MM.1S (cell line): ENCODE data around the gene SGCD.

Experiments used
- DNase-seq: peaks from one replicate; pipeline ENCODE4 v3.0.0-alpha.2; 2015
- H2AFZ ChIP-seq: fragments of 300-600 bp; sonication (generic); 2 replicates; pipeline ENCODE4 v1.6.0; 2016; ENCODE audit warnings: antibody characterized with exemption, low read length
- H3F3A ChIP-seq: fragments of 300-600 bp; sonication (generic); 2 replicates; pipeline ENCODE4 v1.6.1; 2016; ENCODE audit warnings: mild to moderate bottlenecking, antibody characterized with exemption, low read length, moderate library complexity, mixed read lengths; ENCODE audit not compliant: insufficient read depth
- H3K27ac ChIP-seq: fragments of 300-600 bp; sonication (generic); 2 replicates; pipeline ENCODE4 v1.5.1; 2016; ENCODE audit warnings: mild to moderate bottlenecking, low read length
- H3K27me3 ChIP-seq: fragments of 300-600 bp; sonication (generic); replicated peaks from 2 replicates; pipeline ENCODE4 v1.6.0; 2016; ENCODE audit warnings: low read length; ENCODE audit not compliant: insufficient read depth
- H3K36me3 ChIP-seq: fragments of 300-600 bp; sonication (generic); replicated peaks from 2 replicates; pipeline ENCODE4 v1.6.1; 2016; ENCODE audit warnings: mild to moderate bottlenecking, low read length, mixed read lengths; ENCODE audit not compliant: insufficient read depth
- H3K4me1 ChIP-seq: fragments of 300-600 bp; sonication (generic); 2 replicates; pipeline ENCODE4 v1.6.1; 2016; ENCODE audit warnings: low read length, mixed read lengths
- H3K4me2 ChIP-seq: fragments of 300-600 bp; sonication (generic); 2 replicates; pipeline ENCODE4 v1.6.0; 2016; ENCODE audit warnings: low read depth, low read length
- H3K4me3 ChIP-seq: fragments of 300-600 bp; sonication (generic); 2 replicates; pipeline ENCODE4 v1.5.1; 2016; ENCODE audit warnings: low read length, mixed read lengths
- H3K79me2 ChIP-seq: fragments of 300-600 bp; sonication (generic); 2 replicates; pipeline ENCODE4 v1.6.1; 2016; ENCODE audit warnings: mixed run types, low read length, mixed read lengths
- H3K9ac ChIP-seq: fragments of 300-600 bp; sonication (generic); 2 replicates; pipeline ENCODE4 v1.6.1; 2016; ENCODE audit warnings: low read length, mixed read lengths
- H3K9me2 ChIP-seq: fragments of 300-600 bp; sonication (generic); replicated peaks from 2 replicates; pipeline ENCODE4 v1.6.1; 2016; ENCODE audit warnings: mild to moderate bottlenecking, low read length, mixed read lengths; ENCODE audit not compliant: insufficient read depth
- H3K9me3 ChIP-seq: fragments of 300-600 bp; sonication (generic); replicated peaks from 2 replicates; pipeline ENCODE4 v1.6.1; 2016; ENCODE audit warnings: mild to moderate bottlenecking, low read length, mixed read lengths; ENCODE audit not compliant: insufficient read depth
- H4K20me1 ChIP-seq: fragments of 300-600 bp; sonication (generic); 2 replicates; pipeline ENCODE4 v1.6.1; 2016; ENCODE audit warnings: mild to moderate bottlenecking, low read length, moderate library complexity, mixed read lengths; ENCODE audit not compliant: insufficient read depth
- EZH2 ChIP-seq: fragments of 300-600 bp; sonication (generic); optimal IDR thresholded peaks from 2 replicates; pipeline ENCODE3; 2017; ENCODE audit warnings: low read depth, mild to moderate bottlenecking, antibody characterized with exemption, low read length, mixed read lengths
- EZH2phosphoT487 ChIP-seq: fragments of 300-600 bp; sonication (generic); IDR thresholded peaks from 2 replicates; pipeline ENCODE4 v1.6.1; 2018; ENCODE audit warnings: antibody characterized with exemption, low read length
- TF ChIP-seq, protein P1 (sequence below): fragments of 300-600 bp; sonication (generic); IDR thresholded peaks from 2 replicates; pipeline ENCODE4 v1.5.1; 2016; ENCODE audit warnings: antibody characterized with exemption, low read length, mixed read lengths

The SGCD gene

DNA sequence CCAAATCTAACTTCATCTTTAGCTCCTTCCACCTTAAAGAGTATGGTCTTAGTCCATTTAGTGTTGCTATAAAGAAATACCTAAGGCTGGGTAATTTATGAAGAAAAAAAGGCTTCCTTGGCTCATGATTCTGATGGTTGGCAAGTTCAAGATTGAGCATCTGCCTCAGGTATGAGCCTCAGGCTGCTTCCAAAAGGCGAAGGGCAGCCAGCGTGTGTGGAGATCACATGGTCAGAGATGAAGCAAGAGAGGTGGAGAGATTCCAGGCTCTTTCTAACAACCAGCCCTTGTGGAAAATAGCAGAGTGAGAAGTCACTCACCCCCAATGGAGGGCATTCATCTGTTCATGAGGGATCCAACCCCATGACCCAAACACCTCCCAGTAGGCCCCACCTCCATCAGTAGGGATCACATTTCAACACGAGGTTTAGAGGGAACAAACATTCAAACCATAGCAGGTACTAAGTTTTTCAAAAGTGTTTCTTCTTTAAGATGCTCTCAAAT is 225.9 kb downstream of the SGCD start:
- H3K4me2 ChIP-seq, result no peak overlapping the region
- H3K4me1 ChIP-seq, result no peaks in the 10 kb centered on the region
- no peaks in the 10 kb centered on the region for H4K20me1 ChIP-seq
- H3K36me3 ChIP-seq, result no peaks in the 10 kb centered on the region
- no peak overlapping the region for H3K4me3 ChIP-seq
- H3F3A ChIP-seq, result no peaks in the 10 kb centered on the region
- H3K9me2 ChIP-seq, result no peaks in the 10 kb centered on the region
- no peaks in the 10 kb centered on the region for H3K9me3 ChIP-seq
- DNase-seq, result no peak
- TF ChIP-seq EZH2 (no peak), EZH2phosphoT487 (no peak)
- TF ChIP-seq, protein P1, sequence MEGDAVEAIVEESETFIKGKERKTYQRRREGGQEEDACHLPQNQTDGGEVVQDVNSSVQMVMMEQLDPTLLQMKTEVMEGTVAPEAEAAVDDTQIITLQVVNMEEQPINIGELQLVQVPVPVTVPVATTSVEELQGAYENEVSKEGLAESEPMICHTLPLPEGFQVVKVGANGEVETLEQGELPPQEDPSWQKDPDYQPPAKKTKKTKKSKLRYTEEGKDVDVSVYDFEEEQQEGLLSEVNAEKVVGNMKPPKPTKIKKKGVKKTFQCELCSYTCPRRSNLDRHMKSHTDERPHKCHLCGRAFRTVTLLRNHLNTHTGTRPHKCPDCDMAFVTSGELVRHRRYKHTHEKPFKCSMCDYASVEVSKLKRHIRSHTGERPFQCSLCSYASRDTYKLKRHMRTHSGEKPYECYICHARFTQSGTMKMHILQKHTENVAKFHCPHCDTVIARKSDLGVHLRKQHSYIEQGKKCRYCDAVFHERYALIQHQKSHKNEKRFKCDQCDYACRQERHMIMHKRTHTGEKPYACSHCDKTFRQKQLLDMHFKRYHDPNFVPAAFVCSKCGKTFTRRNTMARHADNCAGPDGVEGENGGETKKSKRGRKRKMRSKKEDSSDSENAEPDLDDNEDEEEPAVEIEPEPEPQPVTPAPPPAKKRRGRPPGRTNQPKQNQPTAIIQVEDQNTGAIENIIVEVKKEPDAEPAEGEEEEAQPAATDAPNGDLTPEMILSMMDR, result no peak
- no peaks in the 10 kb centered on the region for H3K27me3 ChIP-seq
- no peaks in the 10 kb centered on the region for H3K79me2 ChIP-seq
- H2AFZ ChIP-seq, result no peak overlapping the region
- H3K27ac ChIP-seq, result no peak overlapping the region
- H3K9ac ChIP-seq, result no peak overlapping the region

DNA sequence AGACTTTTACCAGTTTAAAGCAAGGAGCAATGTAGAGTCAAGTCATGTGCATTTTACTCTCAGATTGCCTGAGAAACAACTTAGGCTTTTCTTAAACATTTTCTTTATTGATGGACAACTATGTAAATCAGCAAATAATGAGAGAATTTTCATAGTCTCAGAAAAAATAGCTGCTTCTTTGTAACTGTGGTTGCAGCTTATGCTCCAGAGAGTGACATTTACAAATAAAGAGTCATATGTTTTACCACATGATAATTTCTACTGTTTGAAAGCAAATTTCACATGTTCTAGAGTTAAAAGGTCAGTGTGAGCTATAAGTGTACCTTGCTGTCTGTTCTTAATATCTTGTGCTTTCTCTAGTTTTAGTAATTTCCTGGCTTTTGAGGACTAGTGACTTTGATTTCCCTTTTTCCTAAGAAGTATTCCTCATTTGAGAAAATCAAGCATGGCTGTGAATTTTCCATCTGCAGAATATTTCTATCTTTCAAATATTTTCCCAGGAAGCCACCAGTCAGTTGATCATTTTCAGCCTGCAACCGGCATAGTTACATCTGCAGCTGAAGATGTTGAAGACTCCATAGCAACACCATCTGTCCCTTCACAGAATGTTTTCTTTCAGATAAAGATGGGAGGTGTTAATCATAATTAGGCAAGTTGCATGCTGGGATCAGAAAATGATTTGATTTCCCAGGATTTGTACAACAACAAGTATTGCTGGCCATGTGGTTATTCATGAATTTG is 229.9 kb downstream of the SGCD start:
- Histone ChIP-seq H3K27ac (no peak overlapping the region), H3K36me3 (no peaks in the 10 kb centered on the region), H3K4me3 (no peak overlapping the region), H3K9me3 (no peaks in the 10 kb centered on the region), H2AFZ (no peak overlapping the region), H3K9ac (no peak overlapping the region), H3F3A (no peaks in the 10 kb centered on the region), H3K4me1 (no peaks in the 10 kb centered on the region), H3K27me3 (no peaks in the 10 kb centered on the region), H3K9me2 (no peaks in the 10 kb centered on the region), H4K20me1 (no peaks in the 10 kb centered on the region), H3K79me2 (no peaks in the 10 kb centered on the region), H3K4me2 (no peak overlapping the region)
- no peak for DNase-seq
- no peak for TF ChIP-seq EZH2phosphoT487
- no peak for TF ChIP-seq EZH2
- TF ChIP-seq, protein P1, result no peak

DNA sequence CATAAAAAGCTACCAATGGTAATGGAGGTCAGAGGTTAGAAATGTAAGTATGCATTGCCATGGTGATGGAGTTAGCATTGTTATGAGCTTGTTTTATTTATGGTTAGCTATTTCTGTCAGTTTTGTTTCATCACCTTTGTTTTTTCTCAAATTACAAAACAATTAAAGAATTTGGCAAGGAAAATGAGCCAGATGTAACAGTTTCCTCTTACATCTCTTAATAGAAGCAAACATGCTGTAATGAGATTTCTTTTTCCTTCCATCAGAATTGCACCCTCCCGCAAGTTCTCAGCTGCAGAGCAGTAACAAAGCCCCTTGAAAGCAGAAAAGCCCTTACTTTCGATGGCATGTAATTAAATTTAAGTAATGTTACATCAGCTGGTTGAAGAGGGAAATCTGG is 233.0 kb downstream of the SGCD start:
- Histone ChIP-seq H3K4me1 (no peaks in the 10 kb centered on the region), H3K27ac (no peak overlapping the region), H3K79me2 (no peaks in the 10 kb centered on the region), H3K27me3 (no peaks in the 10 kb centered on the region), H3K9me2 (no peaks in the 10 kb centered on the region), H3K9me3 (no peaks in the 10 kb centered on the region), H3K4me3 (no peak overlapping the region), H3K9ac (no peak overlapping the region), H3K4me2 (no peak overlapping the region), H2AFZ (no peak overlapping the region), H4K20me1 (no peaks in the 10 kb centered on the region), H3F3A (no peaks in the 10 kb centered on the region), H3K36me3 (no peaks in the 10 kb centered on the region)
- TF ChIP-seq, protein P1, result no peak
- TF ChIP-seq EZH2phosphoT487 (no peak), EZH2 (no peak)
- no peak for DNase-seq
